ENCODE results near the gene HMGCS2.
A peak's percentile ranks its signal among the peaks of the same experiment; 100 is the strongest.

The HMGCS2 gene

DNA sequence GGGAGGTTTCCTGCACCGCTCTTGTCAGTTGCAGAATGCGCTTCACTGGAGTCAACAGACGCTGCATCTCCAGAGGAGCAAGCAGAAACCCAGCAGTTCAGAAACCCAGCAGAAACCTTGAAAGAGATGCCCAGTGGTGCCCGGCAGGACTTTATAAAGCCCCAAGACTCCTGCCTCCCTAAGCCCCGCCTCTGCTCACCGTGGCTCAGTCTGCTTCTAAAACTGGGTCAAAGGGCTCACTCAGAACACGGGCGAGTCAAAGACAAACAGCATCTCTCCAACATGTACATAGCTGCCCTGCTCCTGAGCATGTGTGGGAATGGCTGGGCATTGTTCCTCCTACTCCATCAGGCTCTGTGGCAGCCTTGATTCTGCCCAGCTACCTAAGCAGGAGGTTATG is at the start of gene HMGCS2:
HMGCS2 (minus strand) TSS at position 128 of the 400 bp plus-strand sequence; CDS start at position 67, 61 bp downstream.
- peak; percentile 18 for DNase-seq

DNA sequence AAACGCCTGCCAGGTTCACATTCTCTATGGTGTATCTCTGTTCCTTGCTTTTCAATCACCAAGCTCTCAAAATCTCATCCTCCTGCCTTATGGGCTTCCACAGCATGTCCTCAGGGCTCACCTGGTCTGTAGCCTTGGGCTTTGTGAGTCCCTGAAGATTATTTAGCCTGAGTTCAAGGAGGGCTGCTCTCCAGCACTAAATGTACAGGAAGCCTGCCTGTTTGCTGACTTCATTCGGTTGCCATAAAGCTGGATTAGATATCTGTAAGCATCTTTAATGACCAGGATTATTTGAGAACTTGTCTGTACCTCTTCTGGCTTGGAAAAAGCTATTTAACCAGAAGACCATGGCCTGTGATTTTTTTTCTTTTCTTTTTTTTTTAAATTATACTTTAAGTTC is 49.5 kb upstream of the HMGCS2 start:
- DNase-seq = no peak

DNA sequence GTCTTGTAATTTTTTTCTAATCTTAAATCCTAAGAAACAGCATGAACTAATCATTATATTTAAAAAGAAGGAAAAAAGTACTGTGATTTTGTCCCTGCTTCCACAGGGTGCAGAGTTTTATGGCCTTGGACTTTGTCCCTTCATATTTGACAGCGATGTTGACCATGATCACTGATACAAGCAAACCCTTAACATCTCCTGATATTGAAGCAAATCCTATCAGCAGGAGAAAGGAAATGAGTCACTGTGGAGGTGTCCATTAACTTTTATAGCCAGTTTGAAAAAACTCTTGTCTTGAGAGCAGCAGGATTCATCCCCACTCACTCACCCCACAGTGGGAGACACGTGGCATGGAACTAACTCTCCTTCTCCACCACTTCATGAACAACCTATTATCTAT is 47.7 kb upstream of the HMGCS2 start:
- peak; percentile 66 for DNase-seq

DNA sequence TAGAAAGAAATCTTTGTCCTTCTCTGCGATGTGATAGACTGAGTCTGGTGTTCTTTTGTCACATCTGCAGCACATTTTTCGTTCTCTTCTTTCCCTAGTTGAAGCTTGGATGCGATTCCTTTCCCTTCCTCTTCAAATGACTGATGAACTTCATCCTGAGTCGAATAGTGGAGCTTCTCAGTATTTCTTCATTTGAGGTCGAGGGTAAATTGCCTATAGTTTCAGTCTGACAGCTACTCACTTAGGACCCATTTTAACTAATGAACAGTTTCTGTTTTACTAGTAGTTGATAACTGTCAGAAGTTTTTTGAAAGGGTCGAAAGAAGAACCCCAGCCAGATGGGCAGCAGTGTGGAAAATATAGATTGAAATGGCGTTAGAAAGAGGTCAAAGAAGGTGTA is 47.2 kb upstream of the HMGCS2 start:
- no peak for DNase-seq

DNA sequence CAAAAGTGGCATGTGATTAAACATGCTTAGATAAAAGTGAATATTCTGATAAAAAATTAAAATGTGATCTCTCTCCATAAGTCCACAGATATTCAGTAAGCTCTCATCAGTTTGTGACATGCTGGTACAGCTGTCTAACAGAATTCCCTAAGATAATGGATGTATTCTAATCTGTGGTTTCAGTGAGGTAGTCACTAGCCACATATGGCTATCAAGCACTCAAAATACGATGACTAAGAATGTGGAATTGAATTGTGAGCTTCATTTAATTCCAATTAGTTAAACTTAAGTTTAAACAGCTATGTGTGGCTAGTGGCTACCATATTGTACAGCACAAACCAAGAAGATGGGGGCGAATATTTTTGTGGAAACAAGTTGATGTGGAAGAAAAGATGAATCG is 46.7 kb upstream of the HMGCS2 start:
- DNase-seq = no peak

DNA sequence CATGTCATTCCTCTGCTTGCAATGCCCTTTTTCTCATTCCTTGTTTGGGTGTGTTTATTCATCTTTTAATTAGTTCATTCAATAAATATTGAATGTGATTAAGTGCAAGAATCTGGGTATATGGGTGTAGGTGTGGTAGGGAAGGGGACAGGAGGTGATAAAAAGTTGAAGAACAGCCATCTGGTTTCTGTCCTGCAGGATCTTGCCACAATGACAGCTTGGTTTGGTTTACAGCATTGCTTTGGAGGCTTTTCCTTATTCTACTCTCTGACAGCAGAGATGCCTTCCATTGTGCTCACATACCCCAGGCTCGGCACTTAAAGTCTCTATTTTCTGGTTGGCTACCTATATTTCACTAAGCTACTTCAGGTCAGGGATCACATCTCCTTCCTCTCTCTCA is 45.6 kb upstream of the HMGCS2 start:
- no peak for DNase-seq

DNA sequence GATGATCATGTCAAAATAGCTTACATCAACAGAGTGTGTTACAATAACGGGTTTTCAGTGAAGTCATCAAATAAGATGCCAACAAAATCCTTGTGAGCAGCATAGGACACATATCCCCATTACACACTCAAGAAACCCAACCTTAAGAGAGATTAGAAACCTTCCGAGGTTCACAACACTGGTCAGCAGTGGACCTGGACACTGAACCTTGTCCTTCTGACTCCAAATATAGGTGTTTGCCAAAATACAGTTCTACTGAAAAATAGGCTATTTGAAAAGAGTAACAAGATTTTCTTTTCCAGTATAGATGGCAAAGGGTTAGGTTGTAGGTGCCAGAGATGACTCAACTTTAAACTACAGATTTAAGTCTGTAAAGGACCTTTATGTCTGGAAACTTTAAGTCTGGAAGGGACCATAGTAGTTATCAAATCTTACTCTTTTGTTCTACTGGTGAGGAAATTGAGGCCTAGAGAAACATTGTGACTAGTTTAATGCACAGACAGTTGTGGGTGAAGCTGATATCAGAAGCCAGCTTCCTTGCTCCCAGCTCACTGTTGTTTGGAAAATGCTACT is 43.4 kb upstream of the HMGCS2 start:
- no peak for DNase-seq

DNA sequence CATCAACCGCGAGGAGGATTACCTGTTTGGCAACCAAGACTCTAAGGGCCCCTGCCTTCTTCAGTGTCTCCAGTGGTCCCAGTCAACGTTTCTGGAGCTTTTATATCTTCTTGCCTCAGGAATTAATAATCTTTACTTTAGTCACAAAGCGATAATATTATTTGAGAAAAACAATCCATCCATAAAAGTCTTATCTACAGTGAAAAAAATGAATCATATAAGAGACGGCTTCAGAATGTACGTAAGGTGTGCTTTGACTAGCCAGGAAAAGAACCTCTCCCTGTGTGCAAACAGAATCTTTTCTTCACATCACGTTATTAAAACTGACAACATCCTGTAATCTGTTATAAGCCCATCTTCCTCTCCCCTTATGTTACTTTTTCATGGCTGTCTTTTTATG is 42.7 kb upstream of the HMGCS2 start, which contains the start of gene REG4:
REG4 (minus strand) TSS at position 74 of the 400 bp plus-strand sequence. CDS start 2,691 bp downstream, outside the sequence.
- no peak for DNase-seq

DNA sequence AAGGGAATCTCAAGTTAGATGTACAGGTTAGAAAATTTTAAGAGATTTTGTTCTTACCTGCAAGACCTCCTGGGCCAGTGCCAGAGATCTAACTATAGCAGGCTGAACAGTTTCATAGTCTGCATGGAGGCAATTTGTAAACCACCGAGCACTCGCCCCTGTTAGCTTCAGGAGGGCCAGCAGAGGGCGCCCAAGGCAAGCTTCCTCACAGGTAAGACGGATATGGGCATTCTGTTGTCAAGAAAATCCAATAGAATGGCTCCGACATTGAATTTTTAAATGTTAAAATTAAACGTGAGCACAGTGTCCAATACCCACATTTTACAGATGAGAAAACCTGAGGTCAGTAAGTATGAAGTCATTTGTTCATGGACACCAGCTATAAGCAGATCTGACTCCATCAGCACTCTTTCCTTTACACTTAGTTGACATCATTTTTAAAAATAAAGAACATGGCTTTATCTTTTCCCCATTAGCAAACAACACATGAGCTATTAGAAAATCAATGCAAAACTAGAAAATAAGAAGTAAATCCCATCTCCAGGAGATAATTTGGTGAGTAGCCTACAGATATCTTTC is 40.4 kb upstream of the HMGCS2 start:
- DNase-seq = peak; percentile 58

DNA sequence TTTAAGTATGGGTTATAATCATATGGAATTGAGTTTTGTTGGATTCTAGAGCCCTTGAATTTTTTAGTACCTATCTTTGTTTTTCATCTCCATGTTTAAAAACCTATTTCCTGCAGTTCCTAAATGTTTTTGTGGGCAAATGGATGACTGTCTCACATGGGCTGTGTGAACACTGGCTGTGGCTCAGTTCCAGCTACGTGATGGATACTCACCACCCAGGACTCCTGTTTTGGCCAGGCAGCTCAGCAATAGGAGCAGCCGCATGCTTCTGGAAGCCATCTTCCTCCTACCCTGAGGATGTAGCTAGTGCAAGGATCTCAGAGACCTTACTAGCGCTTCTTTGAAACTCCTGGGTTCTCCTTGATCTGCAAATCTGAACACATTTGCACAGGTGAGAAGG is 39.8 kb upstream of the HMGCS2 start:
- DNase-seq = no peak

DNA sequence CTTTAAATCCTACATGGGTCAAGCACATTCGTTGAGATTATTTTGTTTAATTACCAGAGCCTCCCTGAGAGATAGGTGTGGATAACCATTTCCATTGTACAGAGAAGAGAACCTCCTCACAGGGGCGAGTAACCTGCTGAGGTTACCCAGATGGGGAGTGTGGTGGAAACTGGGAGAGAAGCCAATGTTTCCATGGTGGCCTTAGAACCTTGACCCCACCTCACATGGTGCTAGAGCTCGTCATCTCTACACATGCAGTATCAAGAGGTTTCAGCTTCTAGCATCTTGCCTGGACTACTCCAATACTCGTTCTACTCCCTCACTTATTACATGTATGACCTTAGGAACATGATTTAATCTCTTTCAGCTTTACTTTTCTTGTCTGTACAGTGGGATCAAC is 37.8 kb upstream of the HMGCS2 start:
- no peak for DNase-seq

DNA sequence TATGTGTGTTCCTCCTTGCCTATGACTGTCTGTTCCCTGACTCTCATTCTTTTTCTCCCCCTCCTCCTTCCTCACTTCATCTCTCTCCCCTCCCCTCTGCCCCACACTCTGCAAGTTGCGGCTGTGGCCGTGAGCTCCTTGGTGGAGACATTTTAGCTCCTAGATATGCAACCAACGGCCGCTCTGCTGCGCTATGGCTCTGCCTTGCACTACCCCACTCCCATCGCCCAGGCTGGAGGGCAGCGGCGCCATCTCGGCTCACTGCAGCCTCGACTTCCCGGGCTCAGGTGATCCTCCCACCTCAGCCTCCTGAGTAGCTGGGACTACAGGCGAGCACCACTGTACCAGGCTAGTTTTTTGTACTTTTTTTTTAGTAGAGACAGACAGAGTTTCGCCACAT is 37.0 kb upstream of the HMGCS2 start:
- no peak for DNase-seq

DNA sequence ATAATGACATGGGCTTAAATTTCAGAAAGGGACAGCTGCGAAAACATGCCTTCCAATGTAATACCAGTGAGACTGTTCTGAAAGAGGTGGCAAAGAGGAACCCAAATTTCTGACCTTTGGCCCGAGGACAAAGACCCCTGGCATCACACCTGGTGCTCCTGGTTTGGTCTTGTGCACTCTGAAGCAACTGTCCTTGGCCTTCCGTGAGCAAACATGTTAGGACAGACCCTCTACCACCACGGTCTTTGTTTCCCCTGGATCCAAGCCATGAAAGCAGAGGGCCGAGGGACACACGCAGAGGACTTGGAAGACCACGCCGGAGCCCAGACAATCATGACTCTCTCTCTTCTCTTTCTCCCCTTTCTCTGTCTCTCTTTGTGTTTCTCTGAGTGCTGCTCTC is 36.5 kb upstream of the HMGCS2 start:
- no peak for DNase-seq

DNA sequence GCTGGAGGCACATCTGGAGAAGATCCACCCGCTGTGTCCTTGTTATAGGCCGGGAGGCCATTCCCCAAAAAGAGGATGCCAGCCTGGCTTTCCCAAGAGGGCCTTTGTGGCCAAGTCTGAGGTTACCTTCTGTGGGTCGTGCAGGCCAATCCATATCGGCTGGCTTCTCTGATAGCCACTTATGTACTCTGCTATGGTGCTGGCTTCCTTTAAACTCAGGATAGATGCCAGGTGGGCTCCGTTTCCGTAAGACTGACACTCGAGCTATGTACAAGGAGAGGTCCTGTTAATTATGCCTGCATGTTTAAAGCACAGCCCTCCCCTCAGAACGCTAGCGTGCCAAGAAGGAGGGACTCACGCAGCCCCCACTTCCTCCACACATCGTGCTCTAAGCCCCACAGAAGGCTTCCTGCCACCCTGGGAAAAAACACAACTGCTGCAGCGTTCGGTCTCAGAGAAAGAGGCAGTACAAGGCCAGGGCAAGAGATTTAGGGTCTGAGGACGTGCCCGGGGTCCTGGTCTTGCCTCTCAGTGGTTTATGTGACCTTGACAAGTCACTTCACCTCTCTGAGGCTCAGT is 31.0 kb upstream of the HMGCS2 start:
- no peak for DNase-seq

DNA sequence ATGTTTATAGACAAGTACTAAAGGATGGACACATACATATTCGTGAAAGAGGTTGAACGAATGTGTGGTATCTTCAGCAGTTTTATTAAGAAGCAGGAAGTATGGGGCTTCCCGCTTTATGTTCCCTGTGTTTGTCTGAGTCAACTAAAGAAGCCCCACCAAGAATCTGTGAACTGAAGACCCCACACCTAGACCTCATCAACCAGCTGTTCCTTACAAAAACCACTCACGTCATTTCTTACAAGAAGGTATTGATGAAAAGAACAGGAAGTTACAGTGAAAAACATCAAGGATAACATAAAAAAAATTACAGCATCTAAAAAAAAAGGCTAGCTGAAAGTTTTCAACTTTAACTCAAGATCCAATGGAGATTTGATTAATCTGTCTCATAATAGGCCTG is 30.3 kb upstream of the HMGCS2 start:
- DNase-seq = no peak

DNA sequence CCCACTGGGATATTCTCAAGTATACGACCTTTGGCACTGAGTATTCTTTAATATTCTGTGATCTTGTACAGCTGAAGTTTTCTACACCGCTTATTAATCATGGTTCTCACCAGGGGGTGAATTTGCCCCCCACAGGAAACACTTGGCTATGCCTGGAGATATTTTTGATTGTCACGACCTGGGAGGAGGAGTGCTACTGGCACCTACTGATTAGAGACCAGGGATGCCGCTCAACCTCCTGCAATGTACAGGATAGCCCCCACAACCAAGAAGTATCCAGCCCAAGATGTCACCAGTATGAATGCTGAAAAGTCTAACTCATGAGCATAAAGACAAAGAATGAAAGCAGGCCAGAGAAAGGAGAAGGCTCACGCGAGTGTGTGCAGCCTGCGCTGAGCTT is 28.9 kb upstream of the HMGCS2 start:
- DNase-seq = no peak

DNA sequence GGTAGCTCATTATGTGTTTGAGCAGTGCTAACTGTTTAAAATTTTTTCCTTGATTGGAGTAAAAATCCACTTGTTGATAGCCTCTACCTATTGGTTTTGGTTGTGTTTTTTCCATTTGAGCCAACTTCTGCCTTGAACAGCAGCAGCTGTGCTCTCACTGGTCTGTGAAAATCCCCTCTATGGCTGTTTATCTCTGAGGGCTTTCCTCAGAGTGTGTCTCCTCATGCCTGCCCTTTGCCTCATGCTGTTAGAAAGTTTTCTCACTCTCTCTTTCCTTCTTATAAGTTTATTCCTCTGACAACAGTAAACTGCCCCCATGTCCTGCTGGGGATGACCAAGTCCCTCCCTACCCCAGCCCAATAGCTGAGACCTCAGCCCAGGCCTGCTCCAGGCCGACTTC is 28.5 kb upstream of the HMGCS2 start:
- DNase-seq = no peak

DNA sequence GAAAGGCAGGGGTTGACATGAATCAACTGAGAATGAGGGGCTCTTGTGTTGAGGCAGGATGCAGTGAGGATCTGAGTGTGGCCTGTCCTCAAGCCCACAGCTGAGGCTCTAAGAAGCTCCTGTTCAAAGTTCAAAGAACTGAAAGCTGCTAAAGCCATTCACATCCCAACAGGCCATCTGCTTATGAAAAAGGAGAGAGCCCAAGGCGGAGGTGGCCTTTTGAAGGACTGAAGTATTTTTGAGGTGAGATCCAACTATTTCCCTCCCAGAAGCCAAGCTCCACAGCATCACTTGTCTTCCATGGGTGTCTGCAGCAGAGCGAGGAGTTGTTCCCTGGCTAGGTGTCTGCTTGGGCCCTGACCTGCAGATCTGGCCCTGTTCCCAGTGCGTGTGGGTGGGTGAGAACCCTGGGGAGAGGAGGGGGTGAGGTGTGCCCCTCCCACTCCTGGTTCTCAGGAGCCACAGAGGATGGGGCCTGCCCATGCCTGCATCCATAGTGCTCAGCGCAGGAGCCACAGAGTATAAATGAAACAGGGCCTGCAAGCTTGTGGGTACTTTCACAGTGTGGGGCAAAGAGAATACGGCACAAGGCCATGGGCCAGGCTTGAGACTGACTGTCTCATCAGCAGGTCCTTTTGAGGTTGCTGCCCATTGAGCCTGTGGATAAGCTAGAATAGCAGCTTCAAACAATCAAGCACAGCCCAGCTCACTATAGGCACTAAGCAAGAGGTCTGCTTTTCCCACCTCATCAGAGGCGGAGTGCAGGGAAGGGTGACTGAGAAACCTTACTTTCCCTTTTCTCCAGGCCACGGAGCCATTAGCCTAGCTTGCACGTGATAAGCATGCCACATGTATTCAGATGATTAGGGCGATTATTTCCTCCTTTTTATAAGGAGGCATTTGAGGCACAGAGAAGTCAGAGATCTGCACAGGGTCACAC is 26.8 kb upstream of the HMGCS2 start:
- peak; percentile 28 for DNase-seq

DNA sequence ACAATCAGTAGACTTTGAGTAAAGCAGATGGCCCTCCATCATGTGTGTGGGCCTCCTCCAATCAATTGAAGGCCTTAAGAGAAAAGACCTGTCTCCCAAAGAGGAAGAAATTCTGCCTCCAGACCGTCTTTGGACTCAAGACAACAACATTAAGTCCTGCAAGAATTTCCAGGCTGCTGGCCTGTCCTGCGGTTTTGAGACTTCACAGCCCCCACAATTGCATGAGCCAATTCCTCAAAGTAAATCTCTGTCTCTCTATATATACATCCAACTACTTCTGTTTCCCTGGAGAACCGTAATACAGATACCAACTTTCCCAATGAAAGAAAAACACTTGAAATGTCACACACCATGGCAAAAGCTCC is 26.2 kb upstream of the HMGCS2 start:
- DNase-seq = no peak

DNA sequence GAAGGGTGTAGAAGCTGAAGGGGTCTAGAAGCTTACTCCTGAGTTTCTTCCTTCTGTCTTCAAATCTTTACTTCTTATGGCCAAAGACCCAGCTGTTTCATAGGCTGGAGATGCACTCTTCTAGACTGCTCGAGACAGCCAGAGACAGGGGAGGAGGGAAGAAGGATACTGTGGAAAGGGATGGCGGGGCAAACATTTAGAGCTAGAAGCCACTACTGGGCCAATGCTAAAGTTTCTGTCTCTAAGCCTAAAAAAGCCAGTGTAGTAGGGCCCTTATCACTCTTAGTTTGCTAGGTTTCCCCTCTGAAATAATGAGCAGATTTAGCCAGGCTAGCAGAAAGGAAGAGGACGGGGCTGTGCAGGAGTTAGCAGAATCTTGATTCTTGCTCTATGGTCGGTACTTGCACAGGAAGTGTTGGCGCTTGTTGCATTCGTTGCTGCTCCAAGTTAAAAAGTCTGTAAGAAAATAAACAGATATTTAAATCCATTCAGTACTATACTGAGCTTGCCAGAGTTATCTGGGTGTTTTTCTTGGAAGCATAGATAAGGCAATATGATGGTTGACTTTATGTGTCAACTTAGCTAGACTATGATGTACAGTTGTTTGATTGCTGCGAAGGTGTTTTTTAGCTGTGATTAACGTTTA is 25.6 kb upstream of the HMGCS2 start:
- no peak for DNase-seq

DNA sequence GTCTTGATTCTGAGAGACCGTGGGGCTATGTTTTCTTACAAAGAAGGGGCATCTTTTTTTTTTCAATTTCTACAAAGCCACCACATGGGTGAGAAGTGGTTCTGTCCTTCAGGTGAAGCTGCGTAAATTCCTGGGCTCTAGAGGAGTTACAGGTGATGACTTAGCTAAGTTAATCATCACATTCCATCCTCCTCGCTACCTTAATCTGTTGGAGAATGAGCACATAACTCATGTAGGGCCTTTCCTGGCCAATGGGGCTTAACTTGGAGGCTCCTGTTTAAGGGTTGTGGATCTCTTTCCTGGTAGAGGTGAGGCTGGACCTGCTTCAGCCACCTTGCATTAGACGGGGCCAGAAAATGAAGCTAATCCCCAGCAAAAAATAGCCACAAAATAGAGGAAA is 22.7 kb upstream of the HMGCS2 start:
- DNase-seq = no peak

DNA sequence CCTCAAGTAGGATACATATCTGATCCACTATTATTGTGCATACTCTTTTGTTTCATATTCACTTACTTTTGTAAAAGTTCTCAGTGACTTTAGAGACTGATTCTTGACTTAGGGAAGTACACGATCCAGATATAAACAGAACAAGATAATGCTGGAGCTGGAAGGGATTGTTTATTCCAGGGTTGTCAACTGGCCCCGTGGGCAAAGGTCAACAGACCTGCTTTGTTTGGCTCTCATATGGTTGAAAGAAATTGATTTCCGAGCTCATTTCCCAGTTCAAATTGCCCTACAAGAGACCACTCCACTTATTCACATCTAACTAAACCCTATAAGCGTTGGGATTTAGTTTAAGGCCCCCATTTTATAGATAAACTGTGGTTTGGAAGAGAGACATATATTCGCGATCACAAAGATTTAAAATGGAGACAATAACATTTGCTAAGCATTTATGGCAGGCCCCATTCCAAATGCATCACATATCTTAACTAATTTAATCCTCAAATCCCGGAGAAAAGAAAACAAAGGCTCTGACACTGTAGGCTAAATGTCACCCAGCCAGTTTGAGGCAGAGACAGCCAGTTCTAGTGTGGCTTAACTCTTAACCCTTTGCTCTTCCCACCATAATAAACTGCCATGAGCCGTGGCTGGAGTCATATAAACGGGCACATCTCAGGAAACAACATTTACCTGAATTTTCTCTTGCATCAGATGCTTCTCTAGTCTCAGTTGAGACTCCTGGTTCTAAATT is 21.9 kb upstream of the HMGCS2 start:
- DNase-seq = peak; percentile 6

DNA sequence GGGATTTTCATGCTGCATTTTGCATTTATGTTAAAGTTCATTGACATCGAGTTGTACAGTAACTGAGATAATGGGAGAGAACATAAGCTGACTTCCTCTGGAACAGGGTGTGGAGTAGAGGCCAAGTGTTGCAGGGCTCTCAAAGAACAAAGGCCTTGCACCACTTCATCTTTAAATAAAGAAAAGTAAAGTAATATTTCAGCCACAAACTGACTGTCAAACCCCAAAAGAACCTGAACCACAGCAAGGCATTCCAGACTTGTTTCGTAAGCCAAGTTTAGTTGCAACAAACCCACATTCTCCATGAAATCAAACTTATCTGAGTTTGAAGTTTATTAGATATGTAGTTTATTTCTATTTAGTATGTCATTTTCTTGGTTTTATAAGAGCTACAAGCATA is 19.1 kb upstream of the HMGCS2 start:
- DNase-seq = no peak

Measured in DMS53 (cell line).